Stomach (tissue), 9 donors: ENCODE measurements around the gene LRRC75B. TPM values are rescaled to one million over a fixed set of nuclear protein-coding genes. Genes with fewer than 3 reads are reported as not detected.

Source experiments
- DNase-seq, 2 donors: peaks; one replicate each; pipeline versions ENCODE4 v3.0.0 to v3.0.0-alpha.2; 2013 to 2019
- H3K27ac ChIP-seq, 5 donors: fragments of 200-600 bp in 4 of 5; sonication (generic) in 4 of 5; one replicate each; pipeline ENCODE4 v1.5.1; 2013 to 2019; ENCODE audit warnings: mild to moderate bottlenecking in 1 of 5, moderate library complexity in 1 of 5
- H3K27me3 ChIP-seq, 3 donors: fragments of 200-600 bp; sonication (generic); one replicate each; pipeline ENCODE4 v1.5.1; 2017 to 2019; ENCODE audit warnings: mixed run types in 1 of 3
- H3K36me3 ChIP-seq, 4 donors: fragments of 200-600 bp; sonication (generic); 1 replicate in 3 of 4; 2 replicates in 1 of 4; pipeline ENCODE4 v1.5.1; 2016 to 2019
- H3K4me1 ChIP-seq, 4 donors: fragments of 200-600 bp; sonication (generic); one replicate each; pipeline ENCODE4 v1.5.1; 2016 to 2019
- H3K4me3 ChIP-seq, 4 donors: fragments of 200-600 bp; sonication (generic) in 3 of 4; one replicate each; pipeline ENCODE4 v1.5.1; 2016 to 2019; ENCODE audit warnings: mild to moderate bottlenecking in 1 of 4
- H3K9me3 ChIP-seq, 4 donors: fragments of 200-600 bp; sonication (generic); one replicate each; pipeline ENCODE4 v1.5.1; 2016 to 2019
- EP300 ChIP-seq: sonication (generic); formaldehyde crosslinking; IDR thresholded peaks from one replicate; pipeline ENCODE4 v1.6.1; 2017; ENCODE audit warnings: antibody characterized with exemption
- POLR2A ChIP-seq, 4 donors: fragments of 450-650 bp; IDR thresholded peaks; one replicate each; pipeline ENCODE4 v1.6.1; 2016; ENCODE audit warnings: antibody characterized with exemption in 4 of 4, control low read depth in 2 of 4, mild to moderate bottlenecking in 1 of 4, moderate library complexity in 1 of 4
- POLR2AphosphoS5 ChIP-seq, 3 donors: sonication (generic); formaldehyde crosslinking; IDR thresholded peaks; one replicate each; pipeline ENCODE4 v1.6.1; 2016; ENCODE audit warnings: antibody characterized with exemption in 3 of 3
- WGBS, 5 donors: extraction: QIAGEN DNeasy Blood & Tissue Kit in 3 of 5; methylation state at CpG; one replicate each; pipeline versions ENCODE4 v1.1.5 to v1.1.7; 2013 to 2018; 5-methylcytosine and 5-hydroxymethylcytosine counted together
- intact Hi-C: fragments of 100-400 bp; cut with DNase I; formaldehyde crosslinking; loops from one replicate; pipeline ENCODE4 v1.15.1; 2023; ENCODE audit warnings: low total_unique reads
- polyA plus RNA-seq, 3 donors: library from polyadenylated mRNA; stranded (reverse); fragments of 200-250 nt; gene quantifications; one replicate each; pipeline ENCODE4 v1.2.3, GENCODE V29; 2013
- total RNA-seq, 5 donors: library from RNA; depleted of rRNA; stranded (reverse); fragments of >200 nt; gene quantifications; one replicate each; pipeline versions ENCODE4 v1.1.0 to v1.2.3, GENCODE V29; 2014 to 2016
- TF ChIP-seq, protein P1 (sequence below), 7 experiments: fragments of 450-650 bp in 4 of 7; fragments of 200-600 bp in 3 of 7; sonication (generic) in 3 of 7; IDR thresholded peaks; one replicate each; pipeline ENCODE4 v1.5.1; 2016 to 2019; ENCODE audit warnings: antibody characterized with exemption in 7 of 7, control low read depth in 2 of 7, mild to moderate bottlenecking in 1 of 7
- donor health status: healthy with polysubstance abuse.
- donor health status: Bipolar disorder and iron deficiency.
- donor health status: healthy.

LRRC75B gene
- total and polyA plus RNA-seq, 8 donors, result 7.2 to 31.7 (median 25.4) TPM

DNA sequence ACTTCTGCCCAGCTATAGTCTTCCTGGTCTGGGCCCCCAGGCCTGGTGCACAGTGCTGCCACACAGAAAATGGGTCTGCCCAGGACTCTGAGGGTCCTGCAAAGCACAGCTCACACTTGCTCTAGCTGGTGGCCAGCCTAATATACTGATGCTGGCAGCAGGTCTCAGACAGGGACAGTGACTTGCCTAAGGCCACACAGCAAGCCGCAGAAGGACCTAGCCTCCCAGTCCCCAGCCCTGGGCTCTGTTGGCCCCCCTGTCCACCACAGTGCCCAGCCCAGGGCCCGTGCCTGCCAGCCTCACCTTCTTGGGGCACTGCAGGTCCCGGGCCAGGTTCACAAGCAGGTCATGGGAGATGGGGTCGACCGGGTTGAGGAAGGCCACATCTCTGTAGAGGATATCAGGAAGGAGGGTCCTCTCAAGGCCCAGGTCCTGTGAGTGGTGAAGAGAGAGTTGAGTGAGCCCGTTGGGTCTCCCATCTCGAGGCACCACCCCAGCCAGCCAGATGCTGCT is 3.3 kb downstream of the LRRC75B start:
- no peak for DNase-seq
- TF ChIP-seq POLR2AphosphoS5 (IDR thresholded peaks at IDR 0.05) (no peak), POLR2A (IDR thresholded peaks at IDR 0.05) (no peak), EP300 (no peak)
- TF ChIP-seq, protein P1, sequence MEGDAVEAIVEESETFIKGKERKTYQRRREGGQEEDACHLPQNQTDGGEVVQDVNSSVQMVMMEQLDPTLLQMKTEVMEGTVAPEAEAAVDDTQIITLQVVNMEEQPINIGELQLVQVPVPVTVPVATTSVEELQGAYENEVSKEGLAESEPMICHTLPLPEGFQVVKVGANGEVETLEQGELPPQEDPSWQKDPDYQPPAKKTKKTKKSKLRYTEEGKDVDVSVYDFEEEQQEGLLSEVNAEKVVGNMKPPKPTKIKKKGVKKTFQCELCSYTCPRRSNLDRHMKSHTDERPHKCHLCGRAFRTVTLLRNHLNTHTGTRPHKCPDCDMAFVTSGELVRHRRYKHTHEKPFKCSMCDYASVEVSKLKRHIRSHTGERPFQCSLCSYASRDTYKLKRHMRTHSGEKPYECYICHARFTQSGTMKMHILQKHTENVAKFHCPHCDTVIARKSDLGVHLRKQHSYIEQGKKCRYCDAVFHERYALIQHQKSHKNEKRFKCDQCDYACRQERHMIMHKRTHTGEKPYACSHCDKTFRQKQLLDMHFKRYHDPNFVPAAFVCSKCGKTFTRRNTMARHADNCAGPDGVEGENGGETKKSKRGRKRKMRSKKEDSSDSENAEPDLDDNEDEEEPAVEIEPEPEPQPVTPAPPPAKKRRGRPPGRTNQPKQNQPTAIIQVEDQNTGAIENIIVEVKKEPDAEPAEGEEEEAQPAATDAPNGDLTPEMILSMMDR (IDR thresholded peaks at IDR 0.05), result no peak
- peaks cover 0 to 51% (median 45%) of the 10 kb centered on the region in 4 donors for H3K36me3 ChIP-seq
- peaks cover 17 to 71% (median 52%) of the 10 kb centered on the region in 4 donors for H3K4me1 ChIP-seq
- H3K27me3 ChIP-seq, result no peaks in the 10 kb centered on the region
- H3K27ac ChIP-seq, result peak overlapping the region in 3 of 5 donors; percentile 10 to 67 (median 44)
- 56 to 86% (median 73%) methylated on average over 7 of the region's 7 CpGs for WGBS, 5 donors
- intact Hi-C loops, result no loop called here
- H3K9me3 ChIP-seq, result no peaks in the 10 kb centered on the region
- no peak overlapping the region for H3K4me3 ChIP-seq

DNA sequence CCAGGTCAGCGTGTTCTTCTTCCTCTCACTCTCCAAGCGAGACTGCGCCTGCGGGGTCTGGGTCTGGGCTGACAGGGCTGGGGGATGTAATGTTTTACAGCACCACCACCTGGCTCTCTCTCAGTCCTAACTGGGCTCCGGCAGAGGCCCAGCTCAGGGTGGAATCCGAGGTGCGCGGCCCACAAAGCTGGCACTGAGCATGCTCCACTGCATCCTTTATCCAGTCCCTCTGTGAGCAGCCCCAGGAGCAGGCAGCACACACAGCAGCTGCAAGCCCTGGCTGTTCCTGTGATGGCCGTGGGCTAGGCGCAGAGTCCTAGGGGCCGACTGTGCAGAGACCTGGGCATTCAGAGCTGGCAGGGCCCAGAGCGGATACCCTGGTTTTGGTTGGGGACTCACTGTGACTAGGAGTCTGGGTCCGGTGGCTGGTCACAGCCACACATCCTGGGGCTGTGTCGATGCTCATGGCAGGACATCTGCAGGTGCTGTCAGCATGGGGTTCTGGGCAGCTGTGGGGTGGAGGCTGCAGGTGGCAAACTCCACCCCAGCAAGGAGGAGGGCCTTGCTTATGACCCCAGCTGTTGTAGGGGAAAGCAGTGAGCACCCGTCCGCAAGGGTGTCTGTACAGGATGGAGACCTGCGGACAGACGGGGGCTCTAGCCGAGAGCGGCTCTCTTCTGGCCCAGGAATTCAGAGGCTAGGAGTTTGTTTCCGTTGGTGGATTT is 4.0 kb downstream of the LRRC75B start:
- H3K9me3 ChIP-seq, result no peaks in the 10 kb centered on the region
- H3K4me3 ChIP-seq, result no peak overlapping the region
- H3K4me1 ChIP-seq, result peaks cover 19 to 71% (median 52%) of the 10 kb centered on the region in 4 donors
- intact Hi-C loops, result no loop called here
- H3K36me3 ChIP-seq, result peaks cover 0 to 51% (median 45%) of the 10 kb centered on the region in 4 donors
- H3K27ac ChIP-seq, result peak overlapping the region; percentile 10 to 67 (median 44)
- no peak for DNase-seq
- no peaks in the 10 kb centered on the region for H3K27me3 ChIP-seq
- WGBS, 5 donors, result 52 to 68% (median 61%) methylated on average over 7 to 21 of the region's 21 CpGs
- no peak for TF ChIP-seq POLR2A (IDR thresholded peaks at IDR 0.05)
- TF ChIP-seq POLR2AphosphoS5 (IDR thresholded peaks at IDR 0.05), result no peak
- TF ChIP-seq EP300, result no peak
- TF ChIP-seq, protein P1 (IDR thresholded peaks at IDR 0.05), result no peak

DNA sequence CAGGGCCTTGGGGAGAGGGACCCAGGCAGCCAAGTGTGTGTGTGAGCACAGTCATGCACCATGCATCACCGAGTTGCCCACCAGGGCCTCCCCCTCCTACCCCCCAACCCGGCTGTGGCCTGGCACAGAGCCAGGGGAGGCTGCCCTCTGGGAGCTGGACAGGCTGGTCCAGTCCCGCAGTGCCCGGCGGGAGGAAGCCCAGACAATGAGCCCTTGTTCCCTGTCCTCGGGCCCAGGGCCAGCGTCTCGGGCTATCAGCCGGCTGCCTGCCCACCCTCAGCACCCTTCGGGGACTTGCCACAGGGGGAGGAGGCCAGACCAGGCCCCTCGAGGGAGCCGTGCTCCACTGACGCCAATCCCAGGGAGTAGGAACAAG is 4.5 kb downstream of the LRRC75B start:
- Histone ChIP-seq H3K4me1 (peaks cover 14 to 71% (median 51%) of the 10 kb centered on the region in 4 donors), H3K27ac (peak overlapping the region; percentile 36 to 67 (median 47)), H3K36me3 (peaks cover 0 to 51% (median 45%) of the 10 kb centered on the region in 4 donors), H3K27me3 (no peaks in the 10 kb centered on the region), H3K4me3 (no peak overlapping the region), H3K9me3 (no peaks in the 10 kb centered on the region)
- intact Hi-C loops, result no loop called here
- peak; percentile 78 to 86 for DNase-seq
- TF ChIP-seq, protein P1 (IDR thresholded peaks at IDR 0.05), result no peak
- TF ChIP-seq POLR2AphosphoS5 (IDR thresholded peaks at IDR 0.05), result peak in 1 of 3 donors; percentile 29
- 24 to 64% (median 47%) methylated on average over 3 to 13 of the region's 13 CpGs for WGBS, 5 donors

DNA sequence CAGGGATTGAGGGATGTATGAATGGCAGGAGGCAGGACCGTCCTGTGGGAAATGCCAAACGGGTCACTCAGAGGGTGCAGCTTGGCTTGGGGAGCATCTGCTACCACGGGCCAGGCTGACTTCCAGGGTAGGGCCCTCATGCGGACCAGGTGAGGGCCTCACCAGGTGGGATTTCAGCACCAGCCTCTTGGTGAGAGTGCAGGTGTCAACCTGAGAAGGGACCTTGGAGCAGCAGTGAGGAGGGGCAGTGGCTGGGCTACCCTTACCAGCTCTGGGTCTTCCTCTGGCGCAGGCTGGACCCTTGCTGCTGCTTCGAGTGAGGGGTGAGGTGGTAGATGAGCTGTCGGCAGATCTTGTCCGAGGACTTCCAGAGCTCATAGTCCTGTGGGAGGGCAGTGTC is 4.9 kb downstream of the LRRC75B start:
- no peak overlapping the region for H3K4me3 ChIP-seq
- peaks cover 0 to 51% (median 45%) of the 10 kb centered on the region in 4 donors for H3K36me3 ChIP-seq
- DNase-seq, result no peak
- H3K9me3 ChIP-seq, result no peaks in the 10 kb centered on the region
- intact Hi-C loops, result no loop called here
- no peak for TF ChIP-seq EP300
- TF ChIP-seq POLR2AphosphoS5 (IDR thresholded peaks at IDR 0.05), result no peak
- no peak for TF ChIP-seq POLR2A (IDR thresholded peaks at IDR 0.05)
- TF ChIP-seq, protein P1 (IDR thresholded peaks at IDR 0.05), result no peak
- WGBS, 5 donors, result 50 to 68% (median 57%) methylated on average over 6 to 8 of the region's 8 CpGs
- H3K4me1 ChIP-seq, result peaks cover 11 to 71% (median 52%) of the 10 kb centered on the region in 4 donors
- no peaks in the 10 kb centered on the region for H3K27me3 ChIP-seq
- peak overlapping the region; percentile 36 to 67 (median 47) for H3K27ac ChIP-seq
